ENCODE results near the gene PRSS1. TPM values are rescaled to one million over a fixed set of nuclear protein-coding genes. Genes with fewer than 3 reads are reported as not detected.

PRSS1 gene
- total and polyA plus RNA-seq, 2 donors (not counting 3 experiments of a cell fraction or from before 2014, with no cell fraction given), result not detected

DNA sequence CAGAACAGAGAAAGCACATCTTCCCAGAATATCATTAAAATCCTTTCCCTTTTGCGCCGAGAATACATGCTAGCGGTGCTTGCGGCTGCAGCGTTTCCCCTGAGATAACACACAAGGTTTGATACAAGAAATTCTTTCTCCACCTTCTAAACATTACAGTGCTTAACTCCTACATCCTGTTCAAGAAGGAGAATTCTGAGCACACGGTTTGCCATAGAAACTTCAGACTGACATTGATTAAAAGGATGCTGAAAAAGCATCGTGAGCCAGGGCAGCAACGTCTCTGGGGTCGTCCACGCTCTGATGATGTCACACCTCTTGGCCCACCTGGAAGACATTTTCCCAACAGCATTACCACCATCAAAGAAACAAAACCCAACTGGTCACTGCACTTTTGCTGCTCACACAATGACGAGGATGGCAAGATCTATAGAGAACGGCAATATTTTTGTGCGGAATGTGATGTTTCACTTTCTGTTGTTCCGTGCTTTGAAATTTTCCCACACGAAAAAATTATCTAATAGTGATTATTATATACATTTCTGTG lies 27.0 kb upstream of the PRSS1 start:
- Histone ChIP-seq H4K20me1 (replicated peaks; ENCODE audit: control insufficient read depth, extremely low read depth, insufficient read depth, low read length) (no peaks in the 10 kb centered on the region), H3K4me3 (replicated peaks in 1 of 3; ENCODE audit: insufficient read depth in 1 of 3, low read depth in 1 of 3, low read length in 3 of 3) (no peak overlapping the region), H3K27me3 (ENCODE audit: control insufficient read depth in 2 of 2, insufficient read depth in 2 of 2, low read length in 2 of 2) (peaks cover 12 to 17% of the 10 kb centered on the region in 2 experiments), H3K4me1 (ENCODE audit: control insufficient read depth, extremely low read depth, insufficient read depth, low read length) (no peaks in the 10 kb centered on the region), H3K9ac (replicated peaks; ENCODE audit: extremely low read depth, insufficient read depth, low read length) (no peak overlapping the region), H2AFZ (ENCODE audit: low read depth, low read length) (no peak overlapping the region), H3K36me3 (ENCODE audit: control insufficient read depth in 2 of 2, extremely low read depth in 1 of 2, insufficient read depth in 2 of 2, low read length in 2 of 2) (no peaks in the 10 kb centered on the region), H3K9me3 (replicated peaks; ENCODE audit: control insufficient read depth, insufficient read depth, low read length) (no peaks in the 10 kb centered on the region), H3K4me2 (ENCODE audit: insufficient read depth, low read length) (no peak overlapping the region), H3K9me1 (replicated peaks; ENCODE audit: control insufficient read depth, extremely low read depth, insufficient read depth, low read length) (no peaks in the 10 kb centered on the region), H3K79me2 (ENCODE audit: control insufficient read depth, insufficient read depth, low read length) (no peaks in the 10 kb centered on the region), H3K27ac (ENCODE audit: insufficient read depth, low read depth, low read length) (no peak overlapping the region)
- TF ChIP-seq POLR2AphosphoS5 (IDR thresholded peaks at IDR 0.05; ENCODE audit: insufficient read depth, low read depth, low read length) (no peak), GATA2 (IDR thresholded peaks at IDR 0.05; ENCODE audit: insufficient read depth, insufficient read length, low read depth, low read length) (no peak), FOS (IDR thresholded peaks at IDR 0.05; ENCODE audit: borderline replicate concordance, insufficient read depth, low read length) (no peak), MYC (IDR thresholded peaks at IDR 0.05; ENCODE audit: low read depth, low read length) (no peak), CTCF (IDR thresholded peaks at IDR 0.05; ENCODE audit: extremely low read depth in 1 of 2, insufficient read depth in 1 of 2, low read depth in 1 of 2, low read length in 2 of 2) (no peak), POLR2A (IDR thresholded peaks at IDR 0.05; ENCODE audit: low read depth, low read length) (no peak), EZH2 (IDR thresholded peaks at IDR 0.05; ENCODE audit: borderline replicate concordance, low read depth, low read length, severe bottlenecking) (no peak), JUN (IDR thresholded peaks at IDR 0.05; ENCODE audit: borderline replicate concordance, insufficient read depth, insufficient read length, low read depth) (no peak)
- TF ChIP-seq, protein P1, sequence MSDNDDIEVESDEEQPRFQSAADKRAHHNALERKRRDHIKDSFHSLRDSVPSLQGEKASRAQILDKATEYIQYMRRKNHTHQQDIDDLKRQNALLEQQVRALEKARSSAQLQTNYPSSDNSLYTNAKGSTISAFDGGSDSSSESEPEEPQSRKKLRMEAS (IDR thresholded peaks at IDR 0.05; ENCODE audit: insufficient read depth, insufficient read length), result no peak
- dilution Hi-C loops (cut with MboI; ENCODE audit: extremely low pct_ligation_motif_present, low sequenced_read_pairs) (no loop called here), intact Hi-C loops (cut with micrococcal nuclease) (no loop called here)
- BruUV-seq (replicated peaks), result no TSS peak
- POLR2A ChIA-PET, result no interaction called here
- FAIRE-seq, result no peak
- DNase-seq (ENCODE audit: low read depth, low spot score), result no peak
- CTCF ChIA-PET, result no interaction called here

Measured in endothelial cell of umbilical vein (primary cell).